ENCODE measurements around the gene STOX1.
"Not testable (repeated sequence)": the region's sequence is repeated elsewhere in the genome, so short reads cannot be mapped to it uniquely, and the experiment has no call there.

The STOX1 gene

DNA sequence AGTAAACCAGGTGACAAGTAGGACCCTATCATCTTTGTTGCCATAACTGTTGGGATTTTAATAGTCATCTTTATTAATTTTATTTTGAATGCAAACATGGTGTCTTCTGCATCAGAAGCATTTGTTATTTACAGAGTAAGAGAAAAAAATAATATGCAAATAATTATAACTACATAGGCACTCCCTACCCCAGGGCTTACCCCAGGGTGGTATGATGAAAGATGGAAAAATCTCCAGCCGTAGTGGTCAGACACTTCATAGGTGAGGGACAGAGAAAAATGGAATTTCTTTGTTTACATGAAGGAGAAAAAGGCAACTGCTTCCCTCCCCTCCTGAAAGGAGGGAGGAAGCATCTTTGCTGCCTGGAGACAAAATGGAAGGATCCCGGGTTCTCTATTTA lies 29.7 kb downstream of the STOX1 start:
- TF ChIP-seq, protein P1, sequence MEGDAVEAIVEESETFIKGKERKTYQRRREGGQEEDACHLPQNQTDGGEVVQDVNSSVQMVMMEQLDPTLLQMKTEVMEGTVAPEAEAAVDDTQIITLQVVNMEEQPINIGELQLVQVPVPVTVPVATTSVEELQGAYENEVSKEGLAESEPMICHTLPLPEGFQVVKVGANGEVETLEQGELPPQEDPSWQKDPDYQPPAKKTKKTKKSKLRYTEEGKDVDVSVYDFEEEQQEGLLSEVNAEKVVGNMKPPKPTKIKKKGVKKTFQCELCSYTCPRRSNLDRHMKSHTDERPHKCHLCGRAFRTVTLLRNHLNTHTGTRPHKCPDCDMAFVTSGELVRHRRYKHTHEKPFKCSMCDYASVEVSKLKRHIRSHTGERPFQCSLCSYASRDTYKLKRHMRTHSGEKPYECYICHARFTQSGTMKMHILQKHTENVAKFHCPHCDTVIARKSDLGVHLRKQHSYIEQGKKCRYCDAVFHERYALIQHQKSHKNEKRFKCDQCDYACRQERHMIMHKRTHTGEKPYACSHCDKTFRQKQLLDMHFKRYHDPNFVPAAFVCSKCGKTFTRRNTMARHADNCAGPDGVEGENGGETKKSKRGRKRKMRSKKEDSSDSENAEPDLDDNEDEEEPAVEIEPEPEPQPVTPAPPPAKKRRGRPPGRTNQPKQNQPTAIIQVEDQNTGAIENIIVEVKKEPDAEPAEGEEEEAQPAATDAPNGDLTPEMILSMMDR (IDR thresholded peaks at IDR 0.05; ENCODE audit: low read depth, low read length): no peak
- no peak for DNase-seq (ENCODE audit: low read depth in 2 of 2)
- H3K4me3 ChIP-seq (replicated peaks in 1 of 2; ENCODE audit: low read depth in 2 of 2, low read length in 2 of 2): no peak overlapping the region

DNA sequence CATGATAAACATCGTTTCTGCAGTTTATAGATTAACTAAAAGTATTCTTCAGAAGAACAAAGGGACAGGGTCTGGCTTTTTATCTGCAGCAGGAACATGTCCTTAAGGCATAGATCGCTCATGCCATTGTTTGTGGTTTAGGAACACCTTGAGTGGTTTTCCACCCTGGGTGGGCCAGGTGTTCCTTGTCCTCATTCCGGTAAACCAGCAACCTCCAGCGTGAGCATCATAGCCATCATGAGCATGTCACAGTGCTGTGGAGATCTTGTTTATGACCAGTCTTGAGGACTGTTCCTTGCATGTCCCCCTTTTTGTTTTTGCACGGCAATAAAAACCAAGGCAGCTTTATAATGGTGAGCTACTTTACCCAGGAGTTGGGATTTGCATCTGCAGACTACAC lies 33.9 kb downstream of the STOX1 start:
- DNase-seq (ENCODE audit: low read depth in 2 of 2): peak in 1 of 2 donors; percentile 30
- H3K4me3 ChIP-seq (replicated peaks in 1 of 2; ENCODE audit: low read depth in 2 of 2, low read length in 2 of 2): no peak overlapping the region
- TF ChIP-seq, protein P1 (IDR thresholded peaks at IDR 0.05; ENCODE audit: low read depth, low read length): no peak

DNA sequence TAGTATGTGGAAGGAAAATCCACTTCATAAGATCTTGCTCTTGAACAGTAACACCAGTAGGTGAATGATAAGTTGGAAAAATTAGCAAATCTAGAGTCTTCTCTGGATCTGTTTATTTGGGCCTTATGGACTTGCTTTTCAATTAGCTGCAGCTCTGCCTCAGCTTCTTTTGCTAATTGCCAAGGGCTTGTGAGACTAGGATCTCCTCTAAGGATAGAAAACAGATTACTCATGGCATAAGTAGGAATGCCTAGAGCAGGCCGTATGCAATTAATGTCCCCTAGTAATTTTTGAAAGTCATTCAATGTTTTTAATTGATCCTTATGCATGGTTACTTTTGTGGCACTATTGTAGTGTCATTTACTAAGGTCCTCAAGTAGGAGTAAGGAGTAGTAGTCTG lies 37.3 kb downstream of the STOX1 start:
- TF ChIP-seq, protein P1 (IDR thresholded peaks at IDR 0.05; ENCODE audit: low read depth, low read length): no peak
- no peak for DNase-seq (ENCODE audit: low read depth in 2 of 2)
- no peak overlapping the region for H3K4me3 ChIP-seq (replicated peaks in 1 of 2; ENCODE audit: low read depth in 2 of 2, low read length in 2 of 2)

DNA sequence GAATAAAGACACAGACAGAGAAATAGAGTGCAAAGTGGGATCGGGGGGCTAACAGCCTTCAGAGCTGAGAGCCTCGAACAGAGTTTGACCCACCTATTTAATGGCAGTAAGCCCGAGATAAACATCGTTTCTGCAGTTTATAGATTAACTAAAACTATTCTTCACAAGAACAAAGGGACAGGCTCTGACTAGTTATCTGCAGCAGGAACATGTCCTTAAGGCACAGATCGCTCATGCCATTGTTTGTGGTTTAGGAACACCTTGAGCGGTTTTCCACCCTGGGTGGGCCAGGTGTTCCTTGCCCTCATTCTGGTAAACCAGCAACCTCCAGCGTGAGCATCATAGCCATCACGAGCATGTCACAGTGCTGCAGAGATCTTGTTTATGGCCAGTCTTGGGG lies 40.8 kb downstream of the STOX1 start:
- DNase-seq (ENCODE audit: low read depth in 2 of 2): not testable (repeated sequence)

DNA sequence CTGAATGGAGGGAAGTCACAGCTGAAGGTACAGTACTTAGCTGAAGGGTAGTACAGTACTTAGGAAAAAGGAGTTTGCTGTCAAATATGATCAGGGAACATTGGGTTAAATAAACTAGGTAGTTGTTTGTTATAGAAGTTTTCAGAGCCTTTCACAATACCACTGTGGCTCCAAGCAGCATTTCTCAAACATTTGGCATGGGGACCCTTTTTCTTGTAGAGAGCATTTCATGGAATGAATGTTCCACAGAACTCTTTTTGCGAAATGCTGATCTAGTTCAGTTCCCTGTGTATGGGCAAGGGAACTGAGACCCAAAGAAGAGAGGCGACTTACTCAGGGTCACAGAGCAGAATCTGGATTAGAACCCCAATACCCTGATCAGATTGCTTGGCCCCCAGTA lies 42.3 kb downstream of the STOX1 start:
- DNase-seq (ENCODE audit: low read depth in 2 of 2): peak; percentile 14 to 36
- TF ChIP-seq, protein P1 (IDR thresholded peaks at IDR 0.05; ENCODE audit: low read depth, low read length): no peak
- no peak overlapping the region for H3K4me3 ChIP-seq (replicated peaks in 1 of 2; ENCODE audit: low read depth in 2 of 2, low read length in 2 of 2)

More for the DNA sequence above, 40.8 kb downstream of the STOX1 start:
- H3K4me3 ChIP-seq (replicated peaks in 1 of 2; ENCODE audit: low read depth in 2 of 2, low read length in 2 of 2): not testable (repeated sequence)

DNA sequence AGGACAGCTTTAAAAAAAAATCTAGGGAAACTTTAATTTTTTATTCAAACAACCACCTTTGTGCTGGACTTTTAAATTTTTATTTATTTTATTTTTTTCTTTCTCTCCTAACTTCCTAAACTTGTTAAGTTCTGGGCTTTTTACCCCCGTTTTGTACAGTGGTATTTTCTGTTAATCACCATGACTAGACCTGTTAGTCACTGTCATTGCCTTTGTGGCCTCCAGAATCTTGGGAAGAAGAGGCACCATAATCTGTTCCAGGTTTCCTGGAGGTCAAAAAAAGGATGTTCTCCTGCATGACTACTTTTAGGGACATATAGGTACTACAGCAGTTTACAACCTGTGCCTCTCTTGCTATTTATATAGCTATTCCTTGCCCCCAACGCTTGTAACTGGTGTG lies 42.7 kb downstream of the STOX1 start:
- TF ChIP-seq, protein P1 (IDR thresholded peaks at IDR 0.05; ENCODE audit: low read depth, low read length): no peak
- H3K4me3 ChIP-seq (replicated peaks in 1 of 2; ENCODE audit: low read depth in 2 of 2, low read length in 2 of 2): no peak overlapping the region
- peak in 1 of 2 donors; percentile 4 for DNase-seq (ENCODE audit: low read depth in 2 of 2)

DNA sequence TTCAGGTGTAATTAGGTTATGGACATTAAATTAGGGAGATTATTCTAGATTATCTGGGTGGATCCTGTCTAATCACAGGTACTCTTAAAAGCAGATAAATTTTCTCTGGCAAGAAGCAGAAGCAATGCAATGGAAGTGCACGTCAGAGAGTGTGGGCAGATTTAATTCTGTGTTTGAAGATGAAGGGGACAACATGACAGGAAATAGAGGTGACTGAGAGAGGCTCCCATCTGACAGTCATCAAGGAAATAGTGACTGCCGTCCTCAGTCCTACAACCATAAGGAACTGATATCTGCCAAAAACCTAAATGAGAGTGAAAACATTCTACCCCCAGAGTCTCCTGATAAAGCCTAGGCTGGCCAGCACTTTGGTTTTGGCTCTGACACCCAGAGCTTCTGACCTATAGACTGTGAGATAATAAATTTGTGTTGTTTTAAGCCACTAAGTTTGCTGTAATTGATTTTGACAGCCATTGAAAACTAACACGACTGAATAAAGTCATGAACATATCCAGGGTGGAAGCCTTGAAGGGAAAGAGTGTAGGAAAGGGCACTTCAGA lies 43.3 kb downstream of the STOX1 start:
- no peak overlapping the region for H3K4me3 ChIP-seq (replicated peaks in 1 of 2; ENCODE audit: low read depth in 2 of 2, low read length in 2 of 2)
- TF ChIP-seq, protein P1 (IDR thresholded peaks at IDR 0.05; ENCODE audit: low read depth, low read length): no peak
- DNase-seq (ENCODE audit: low read depth in 2 of 2): no peak

All from cardiac fibroblast (primary cell).